Measurements from ENCODE around the gene MIGA1. TPM values are rescaled to one million over a fixed set of nuclear protein-coding genes. Genes with fewer than 3 reads are reported as not detected.
A peak's percentile ranks its signal among the peaks of the same experiment; 100 is the strongest.

The MIGA1 gene
- total and polyA plus RNA-seq, 12 donors = 2.4 to 24.2 (median 16.8) TPM

DNA sequence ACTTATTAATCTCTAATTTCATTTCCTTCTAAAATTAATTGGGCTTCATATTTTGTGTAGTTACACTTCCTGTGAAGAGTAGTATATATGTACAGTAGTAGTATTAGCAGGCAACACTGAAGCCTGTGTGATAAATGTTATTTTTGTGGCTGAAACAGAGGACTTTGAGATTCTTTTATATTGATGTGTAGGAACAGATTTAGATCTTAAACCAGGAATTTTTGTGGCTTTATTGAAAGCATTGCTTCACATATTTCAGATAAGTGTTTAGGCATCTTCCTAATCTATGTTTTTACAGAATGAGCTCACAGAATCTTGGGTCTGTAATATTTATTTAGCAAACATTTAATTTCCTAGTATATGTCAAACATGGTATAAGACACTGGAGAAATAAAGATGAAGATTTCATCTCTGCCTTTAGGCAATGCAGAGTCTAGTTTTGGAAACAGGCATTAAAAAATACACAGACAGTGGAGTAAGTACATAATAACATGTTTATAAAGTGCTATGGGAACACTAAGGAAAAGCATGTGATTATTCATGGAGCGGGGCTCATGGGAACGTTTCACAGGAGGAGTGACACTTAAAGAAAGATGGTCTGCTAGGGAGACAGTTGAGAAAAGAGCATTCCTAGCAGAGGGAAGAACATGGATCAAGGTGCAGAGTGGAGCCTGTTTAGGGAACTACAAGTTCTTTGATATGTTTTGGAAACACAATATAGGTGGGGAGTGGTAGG lies 52.7 kb downstream of the MIGA1 start:
- intact Hi-C loops (cut with DNase I) = no loop called here
- 43 to 60% (median 51%) methylated on average over 2 of the region's 2 CpGs for WGBS, 4 donors
- Histone ChIP-seq H3K4me3 (no peak overlapping the region), H3K27ac (peak overlapping the region in 4 of 5 donors; percentile 9 to 62 (median 28)), H3K36me3 (replicated peaks in 1 of 2) (no peaks in the 10 kb centered on the region), H3K9me3 (replicated peaks in 1 of 3) (no peaks in the 10 kb centered on the region), H3K4me1 (replicated peaks in 1 of 2) (peaks cover 9 to 39% of the 10 kb centered on the region in 2 donors), H3K27me3 (no peaks in the 10 kb centered on the region)
- DNase-seq = no peak
- TF ChIP-seq POLR2A (IDR thresholded peaks at IDR 0.05) = no peak
- TF ChIP-seq, protein P1, sequence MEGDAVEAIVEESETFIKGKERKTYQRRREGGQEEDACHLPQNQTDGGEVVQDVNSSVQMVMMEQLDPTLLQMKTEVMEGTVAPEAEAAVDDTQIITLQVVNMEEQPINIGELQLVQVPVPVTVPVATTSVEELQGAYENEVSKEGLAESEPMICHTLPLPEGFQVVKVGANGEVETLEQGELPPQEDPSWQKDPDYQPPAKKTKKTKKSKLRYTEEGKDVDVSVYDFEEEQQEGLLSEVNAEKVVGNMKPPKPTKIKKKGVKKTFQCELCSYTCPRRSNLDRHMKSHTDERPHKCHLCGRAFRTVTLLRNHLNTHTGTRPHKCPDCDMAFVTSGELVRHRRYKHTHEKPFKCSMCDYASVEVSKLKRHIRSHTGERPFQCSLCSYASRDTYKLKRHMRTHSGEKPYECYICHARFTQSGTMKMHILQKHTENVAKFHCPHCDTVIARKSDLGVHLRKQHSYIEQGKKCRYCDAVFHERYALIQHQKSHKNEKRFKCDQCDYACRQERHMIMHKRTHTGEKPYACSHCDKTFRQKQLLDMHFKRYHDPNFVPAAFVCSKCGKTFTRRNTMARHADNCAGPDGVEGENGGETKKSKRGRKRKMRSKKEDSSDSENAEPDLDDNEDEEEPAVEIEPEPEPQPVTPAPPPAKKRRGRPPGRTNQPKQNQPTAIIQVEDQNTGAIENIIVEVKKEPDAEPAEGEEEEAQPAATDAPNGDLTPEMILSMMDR (IDR thresholded peaks at IDR 0.05) = no peak

GRCh38 chr1:77832901-77833300 lies 53.5 kb downstream of the MIGA1 start:
- intact Hi-C loops (cut with DNase I) = no loop called here
- TF ChIP-seq, protein P1 (IDR thresholded peaks at IDR 0.05) = no peak
- TF ChIP-seq POLR2A (IDR thresholded peaks at IDR 0.05) = no peak
- Histone ChIP-seq H3K4me3 (no peak overlapping the region), H3K36me3 (replicated peaks in 1 of 2) (no peaks in the 10 kb centered on the region), H3K9me3 (replicated peaks in 1 of 3) (no peaks in the 10 kb centered on the region), H3K4me1 (replicated peaks in 1 of 2) (peaks cover 9 to 39% of the 10 kb centered on the region in 2 donors), H3K27ac (peak overlapping the region in 4 of 5 donors; percentile 16 to 79 (median 42)), H3K27me3 (no peaks in the 10 kb centered on the region)
- peak in 2 of 7 donors; percentile 21 to 40 for DNase-seq

GRCh38 chr1:77833521-77834100 lies 54.2 kb downstream of the MIGA1 start:
- peak overlapping the region in 4 of 5 donors; percentile 16 to 79 (median 41) for H3K27ac ChIP-seq
- H3K4me3 ChIP-seq = no peak overlapping the region
- H3K9me3 ChIP-seq (replicated peaks in 1 of 3) = no peaks in the 10 kb centered on the region
- WGBS, 4 donors = 90 to 98% (median 93%) methylated on average over 3 of the region's 3 CpGs
- DNase-seq = no peak
- no peaks in the 10 kb centered on the region for H3K27me3 ChIP-seq
- H3K36me3 ChIP-seq (replicated peaks in 1 of 2) = no peaks in the 10 kb centered on the region
- TF ChIP-seq POLR2A (IDR thresholded peaks at IDR 0.05) = no peak
- TF ChIP-seq, protein P1 (IDR thresholded peaks at IDR 0.05) = no peak
- intact Hi-C loops (cut with DNase I) = no loop called here
- peaks cover 9 to 39% of the 10 kb centered on the region in 2 donors for H3K4me1 ChIP-seq (replicated peaks in 1 of 2)

DNA sequence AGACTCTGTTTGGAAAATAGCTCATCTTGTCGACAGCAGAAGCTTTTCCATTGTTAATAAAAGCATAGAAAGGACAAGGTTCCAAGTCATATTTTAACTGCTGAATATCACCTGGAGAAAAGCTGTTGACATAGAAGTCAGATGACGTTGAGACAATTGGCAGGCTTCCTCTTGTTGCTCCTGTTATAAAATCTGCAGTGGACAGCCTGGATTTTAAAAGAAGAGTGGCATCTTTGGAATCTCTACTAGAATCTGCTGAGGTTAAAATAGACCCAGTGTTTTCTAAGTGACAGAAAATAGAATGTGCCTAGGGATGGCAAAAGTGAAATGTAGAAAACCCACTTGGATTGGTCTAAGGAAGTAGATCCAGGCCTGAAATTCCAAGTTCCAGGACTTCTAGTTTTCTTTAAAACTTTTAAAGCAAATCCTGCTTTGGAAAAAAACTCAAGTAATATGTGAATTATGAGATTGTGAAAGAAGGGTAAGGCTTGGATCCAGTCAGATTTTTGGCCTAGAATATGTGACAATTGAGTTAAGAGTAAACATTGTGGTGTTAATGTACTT lies 55.4 kb downstream of the MIGA1 start:
- DNase-seq = peak in 1 of 7 donors; percentile 58
- H3K9me3 ChIP-seq (replicated peaks in 1 of 3) = no peaks in the 10 kb centered on the region
- no peaks in the 10 kb centered on the region for H3K27me3 ChIP-seq
- H3K36me3 ChIP-seq (replicated peaks in 1 of 2) = no peaks in the 10 kb centered on the region
- 40 to 56% (median 53%) methylated on average over 2 of the region's 2 CpGs for WGBS, 4 donors
- no peak overlapping the region for H3K4me3 ChIP-seq
- intact Hi-C loops (cut with DNase I) = no loop called here
- H3K27ac ChIP-seq = peak overlapping the region in 2 of 5 donors; percentile 10 to 62
- TF ChIP-seq POLR2A (IDR thresholded peaks at IDR 0.05) = no peak
- TF ChIP-seq, protein P1 (IDR thresholded peaks at IDR 0.05) = no peak
- H3K4me1 ChIP-seq (replicated peaks in 1 of 2) = peaks cover 9 to 39% of the 10 kb centered on the region in 2 donors
